Measurements from ENCODE around the gene PIEZO1.

Gene PIEZO1

DNA sequence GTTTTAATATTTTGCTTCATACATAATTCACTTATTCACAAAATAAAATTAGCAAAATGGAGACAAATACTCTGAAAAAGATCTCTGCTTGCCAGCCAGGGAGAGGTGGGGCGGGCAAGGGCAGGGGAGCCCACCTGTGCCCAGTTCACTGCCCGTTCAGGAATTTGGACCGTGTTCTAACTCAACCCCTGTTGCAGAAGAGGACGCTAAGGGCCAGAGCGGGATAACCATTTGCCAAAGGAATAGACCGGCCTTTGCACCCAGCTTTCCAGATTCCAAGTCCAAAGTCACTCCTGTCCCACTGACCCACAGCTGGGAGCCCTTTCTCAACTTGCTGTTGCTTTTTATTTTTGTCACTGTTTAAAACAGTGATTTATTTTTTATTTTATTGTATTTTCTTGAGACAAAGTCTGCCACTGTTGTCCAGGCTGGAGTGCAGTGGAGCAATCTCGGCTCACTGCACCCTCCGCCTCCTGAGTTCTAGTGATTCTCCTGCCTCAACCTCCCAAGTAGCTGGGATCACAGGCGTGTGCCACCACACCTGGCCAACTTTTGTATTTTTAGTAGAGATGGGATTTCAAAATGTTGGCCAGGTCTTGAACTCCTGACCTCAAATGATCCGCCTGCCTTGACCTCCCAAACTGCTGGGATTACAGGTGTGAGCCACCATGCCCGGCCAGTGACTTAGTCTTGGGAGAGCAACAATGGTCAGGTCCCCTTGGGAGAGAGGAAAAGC, 2.7 kb upstream of the PIEZO1 start:
- TF ChIP-seq, protein P1, sequence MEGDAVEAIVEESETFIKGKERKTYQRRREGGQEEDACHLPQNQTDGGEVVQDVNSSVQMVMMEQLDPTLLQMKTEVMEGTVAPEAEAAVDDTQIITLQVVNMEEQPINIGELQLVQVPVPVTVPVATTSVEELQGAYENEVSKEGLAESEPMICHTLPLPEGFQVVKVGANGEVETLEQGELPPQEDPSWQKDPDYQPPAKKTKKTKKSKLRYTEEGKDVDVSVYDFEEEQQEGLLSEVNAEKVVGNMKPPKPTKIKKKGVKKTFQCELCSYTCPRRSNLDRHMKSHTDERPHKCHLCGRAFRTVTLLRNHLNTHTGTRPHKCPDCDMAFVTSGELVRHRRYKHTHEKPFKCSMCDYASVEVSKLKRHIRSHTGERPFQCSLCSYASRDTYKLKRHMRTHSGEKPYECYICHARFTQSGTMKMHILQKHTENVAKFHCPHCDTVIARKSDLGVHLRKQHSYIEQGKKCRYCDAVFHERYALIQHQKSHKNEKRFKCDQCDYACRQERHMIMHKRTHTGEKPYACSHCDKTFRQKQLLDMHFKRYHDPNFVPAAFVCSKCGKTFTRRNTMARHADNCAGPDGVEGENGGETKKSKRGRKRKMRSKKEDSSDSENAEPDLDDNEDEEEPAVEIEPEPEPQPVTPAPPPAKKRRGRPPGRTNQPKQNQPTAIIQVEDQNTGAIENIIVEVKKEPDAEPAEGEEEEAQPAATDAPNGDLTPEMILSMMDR (IDR thresholded peaks at IDR 0.05; ENCODE audit: low read depth, low read length), result no peak
- no peak for DNase-seq (ENCODE audit: low read depth in 2 of 2)
- no peak overlapping the region for H3K4me3 ChIP-seq (replicated peaks in 1 of 2; ENCODE audit: low read depth in 2 of 2, low read length in 2 of 2)

DNA sequence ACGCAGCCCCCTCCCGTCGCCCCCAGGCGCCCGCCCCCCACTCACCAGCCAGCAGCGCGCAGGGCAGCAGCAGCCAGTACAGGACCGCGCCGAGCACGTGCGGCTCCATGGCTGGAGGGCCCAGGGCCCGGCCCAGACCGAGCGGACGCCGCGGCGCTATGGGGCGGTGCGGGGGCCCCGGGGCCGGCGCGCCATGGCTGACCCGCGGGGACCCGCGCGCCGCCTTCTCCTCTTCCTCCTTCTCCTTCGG, 239 bp downstream of the PIEZO1 start:
- H3K4me3 ChIP-seq (replicated peaks in 1 of 2; ENCODE audit: low read depth in 2 of 2, low read length in 2 of 2), result peak overlapping the region; percentile 59 to 71
- TF ChIP-seq, protein P1 (IDR thresholded peaks at IDR 0.05; ENCODE audit: low read depth, low read length), result no peak
- DNase-seq (ENCODE audit: low read depth in 2 of 2), result no peak

DNA sequence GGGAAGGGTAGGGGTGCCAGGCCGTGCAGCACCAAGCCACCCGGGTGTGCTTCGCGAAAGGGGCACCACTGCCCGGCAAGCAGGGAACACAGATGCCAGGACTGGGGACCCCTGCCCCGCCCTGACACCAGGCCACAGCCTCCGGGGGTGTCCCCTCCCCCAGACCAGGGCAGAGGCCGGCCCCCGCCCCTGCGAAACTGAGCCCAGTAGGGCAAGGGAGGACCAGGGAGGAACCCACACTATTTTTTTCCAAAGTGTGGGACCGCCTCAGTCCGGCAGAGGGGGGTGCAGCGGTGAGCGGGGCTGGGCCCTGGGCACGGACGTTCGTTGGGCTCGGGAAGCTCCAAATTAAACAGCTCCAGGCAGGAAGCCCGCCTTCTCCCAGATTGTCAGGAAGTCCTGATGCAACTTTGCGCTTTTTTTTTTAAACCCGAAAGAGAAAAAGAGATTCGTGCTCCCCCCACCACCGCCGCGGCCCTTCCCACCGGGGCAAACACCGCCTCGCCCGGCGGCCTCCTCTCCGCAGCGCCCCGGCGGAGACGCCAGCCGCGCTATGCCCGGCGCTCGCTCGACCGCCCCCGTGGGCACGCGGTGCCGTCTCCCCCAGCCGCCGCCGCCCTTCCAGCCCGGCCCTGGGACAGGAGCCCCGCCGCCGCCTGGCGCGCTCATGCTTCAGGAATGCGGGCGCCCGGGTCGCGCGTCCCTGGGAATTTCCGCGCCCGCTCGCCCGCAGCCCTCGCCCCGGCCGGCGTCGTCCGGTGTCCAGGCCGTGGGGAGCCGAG, 755 bp downstream of the PIEZO1 start:
- peak overlapping the region; percentile 59 to 71 for H3K4me3 ChIP-seq (replicated peaks in 1 of 2; ENCODE audit: low read depth in 2 of 2, low read length in 2 of 2)
- DNase-seq (ENCODE audit: low read depth in 2 of 2), result peak; percentile 78 to 89
- TF ChIP-seq, protein P1 (IDR thresholded peaks at IDR 0.05; ENCODE audit: low read depth, low read length), result peak; percentile 66

DNA sequence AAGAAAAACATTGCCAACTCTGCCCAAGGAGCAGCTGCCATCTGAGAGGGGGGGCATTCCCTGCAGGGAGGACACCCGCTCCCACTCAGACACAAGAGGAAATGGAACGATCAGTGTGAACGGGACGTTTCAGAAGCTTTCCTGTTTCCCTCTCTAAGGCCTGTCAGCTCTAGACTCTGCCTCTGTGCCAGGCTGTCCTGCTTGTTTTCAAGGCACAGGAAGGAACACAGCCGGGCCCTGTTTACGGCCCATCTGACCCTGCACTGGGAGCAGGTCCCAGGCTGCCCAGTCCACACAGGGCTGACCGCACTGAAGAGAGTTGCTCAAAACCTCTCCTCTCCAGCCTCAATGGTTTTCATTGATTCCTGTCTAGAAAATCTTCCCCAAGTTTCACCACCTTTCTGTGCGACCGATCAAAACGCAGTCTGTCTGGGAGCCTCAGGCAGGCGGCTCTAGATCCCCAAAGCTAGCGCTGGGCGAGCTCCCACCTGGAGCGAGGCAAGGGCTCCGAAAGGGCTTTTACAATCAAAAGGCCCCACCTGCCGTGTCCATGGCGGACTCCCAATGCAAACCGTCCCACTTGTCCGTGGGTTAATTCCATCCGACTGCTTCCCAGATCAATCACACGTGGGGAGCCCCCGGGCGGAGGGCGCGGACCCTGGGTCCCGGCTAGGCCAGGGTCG, 1.5 kb downstream of the PIEZO1 start:
- TF ChIP-seq, protein P1 (IDR thresholded peaks at IDR 0.05; ENCODE audit: low read depth, low read length), result no peak
- H3K4me3 ChIP-seq (replicated peaks in 1 of 2; ENCODE audit: low read depth in 2 of 2, low read length in 2 of 2), result peak overlapping the region; percentile 59 to 71
- DNase-seq (ENCODE audit: low read depth in 2 of 2), result peak; percentile 45 to 52

DNA sequence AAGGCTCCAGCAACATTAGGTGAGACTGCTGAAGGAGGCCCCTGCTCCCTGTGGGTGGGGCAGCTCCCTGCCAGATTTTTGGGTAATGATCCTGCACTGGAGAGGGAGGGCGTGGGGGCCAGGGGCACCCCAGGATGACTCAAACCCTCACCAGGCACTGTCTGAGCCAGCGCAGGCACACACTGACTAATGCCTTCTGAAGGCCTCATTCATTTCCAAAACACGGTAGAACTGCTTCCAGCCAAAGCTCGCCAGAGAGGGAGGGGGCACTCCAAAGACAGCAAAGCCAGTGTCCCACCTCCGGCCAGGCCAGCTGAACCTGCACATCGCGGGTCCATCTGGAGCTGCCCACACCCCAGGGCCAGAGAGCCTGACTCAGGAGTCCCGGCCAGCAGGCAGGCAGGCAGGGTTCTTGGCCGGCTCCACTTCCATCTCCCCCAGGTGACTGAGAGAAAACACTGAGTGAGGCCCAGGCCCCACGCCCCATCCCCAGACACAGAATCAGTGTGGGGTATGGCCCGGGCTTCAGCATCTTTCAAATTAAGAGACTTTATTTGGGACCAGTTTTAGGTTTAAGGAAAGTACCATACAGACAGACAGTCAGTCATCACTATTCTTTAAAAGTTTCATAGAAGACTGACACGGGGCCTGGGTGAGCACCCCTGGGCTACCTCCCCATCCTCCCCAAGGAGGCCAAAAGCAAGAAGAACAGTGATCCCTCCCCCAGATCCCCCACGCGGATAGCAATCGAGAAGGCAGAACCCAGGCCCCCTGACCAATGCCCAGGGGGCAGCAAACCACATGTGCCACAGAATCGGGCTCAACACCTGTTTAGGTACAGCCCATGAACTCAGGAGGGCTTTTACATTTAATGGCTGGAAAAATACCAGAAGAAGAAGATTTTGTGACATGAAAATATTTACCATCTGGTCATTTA, 2.3 kb downstream of the PIEZO1 start:
- peak overlapping the region; percentile 59 to 71 for H3K4me3 ChIP-seq (replicated peaks in 1 of 2; ENCODE audit: low read depth in 2 of 2, low read length in 2 of 2)
- TF ChIP-seq, protein P1 (IDR thresholded peaks at IDR 0.05; ENCODE audit: low read depth, low read length), result no peak
- peak; percentile 40 to 83 for DNase-seq (ENCODE audit: low read depth in 2 of 2)
